Activated CD4-positive, alpha-beta T cell treated with anti-CD3 and anti-CD28 coated beads, Interleukin-2, amount 10 ng/mL, durations not matched to agents 24 days and 14 days (primary cell): ENCODE measurements around the gene SP110. TPM values are rescaled to one million over a fixed set of nuclear protein-coding genes. Genes with fewer than 3 reads are reported as not detected.
A peak's percentile ranks its signal among the peaks of the same experiment; 100 is the strongest.
"Not testable (repeated sequence)": the region's sequence is repeated elsewhere in the genome, so short reads cannot be mapped to it uniquely, and the experiment has no call there.

Experiments
- DNase-seq: peaks from one replicate; pipeline ENCODE4 v3.0.0; 2022
- H3K27ac Mint-ChIP-seq: one replicate; pipeline ENCODE4 v1.8.0; 2022; ENCODE audit warnings: mild to moderate bottlenecking, mixed read lengths
- H3K27me3 Mint-ChIP-seq: one replicate; pipeline ENCODE4 v1.8.0; 2022; ENCODE audit warnings: mixed read lengths
- H3K36me3 Mint-ChIP-seq: one replicate; pipeline ENCODE4 v1.8.0; 2022; ENCODE audit warnings: low read depth, mild to moderate bottlenecking, mixed read lengths
- H3K4me1 Mint-ChIP-seq: one replicate; pipeline ENCODE4 v1.8.0; 2021; ENCODE audit warnings: mixed read lengths
- H3K4me3 Mint-ChIP-seq: one replicate; pipeline ENCODE4 v1.8.0; 2022; ENCODE audit warnings: mild to moderate bottlenecking, moderate library complexity, mixed read lengths
- H3K9me3 Mint-ChIP-seq: one replicate; pipeline ENCODE4 v1.8.0; 2021; ENCODE audit warnings: mixed read lengths
- intact Hi-C: fragments of 100-400 bp; cut with micrococcal nuclease; formaldehyde crosslinking; loops from one replicate; pipeline ENCODE4 v1.15.1; 2023
- total RNA-seq: library from RNA; stranded (reverse); gene quantifications from 2 replicates; pipeline ENCODE4 v1.2.3, GENCODE V29; 2022

Gene SP110
- 137 and 148 TPM in 2 replicates for total RNA-seq

DNA sequence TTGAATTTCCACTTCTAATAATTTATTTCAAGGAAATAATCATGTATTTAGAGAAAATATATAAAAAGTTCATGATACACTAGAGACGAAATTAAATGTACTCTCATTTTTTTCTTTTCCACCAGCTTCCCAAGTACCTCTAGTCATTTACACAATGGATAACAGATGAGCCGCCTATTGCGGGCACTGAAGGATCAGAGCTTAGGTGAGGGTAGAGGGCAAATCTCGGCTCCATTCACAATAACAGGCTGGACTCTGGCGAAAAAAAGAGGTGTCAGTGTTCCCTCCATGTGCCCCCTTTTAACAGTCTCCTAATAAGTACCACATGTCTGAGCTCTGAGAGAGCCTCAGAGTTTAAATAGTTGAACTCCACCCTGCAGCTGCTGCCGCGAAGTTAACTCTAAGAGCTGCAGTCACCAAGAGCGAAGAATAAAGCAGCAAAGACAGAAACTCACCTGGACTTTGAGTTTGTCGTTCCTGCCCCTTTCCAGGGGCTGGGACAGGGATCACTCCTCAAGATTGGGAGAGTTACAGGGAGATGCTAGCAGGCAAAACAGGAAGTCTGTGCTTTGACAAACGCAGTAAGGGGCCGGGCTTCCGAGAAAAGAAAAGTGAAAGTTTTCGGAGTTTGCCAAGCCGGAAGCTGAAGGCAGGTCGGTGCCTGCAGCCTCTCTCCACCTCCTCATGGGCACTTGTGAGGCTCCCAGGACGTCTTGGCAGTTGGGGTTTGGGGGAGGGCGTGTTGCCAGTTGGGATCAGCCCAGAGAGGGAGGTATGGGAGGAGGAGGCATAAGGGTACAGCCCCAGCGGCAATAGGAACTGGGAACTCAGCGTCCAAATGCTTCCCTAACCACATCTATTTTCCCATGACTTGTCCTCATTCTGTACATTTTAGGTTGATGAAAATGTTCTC lies at the start of gene SP110:
TSS of gene SP110 (minus strand) at position 566 of the 913 bp plus-strand sequence. CDS start 3,057 bp downstream, outside the sequence.
- peak; percentile 96 for DNase-seq
- peaks cover 66% of the 10 kb centered on the region for H3K4me1 Mint-ChIP-seq
- no peaks in the 10 kb centered on the region for H3K27me3 Mint-ChIP-seq
- peaks cover 58% of the 10 kb centered on the region for H3K36me3 Mint-ChIP-seq
- peak within 1 kb of the TSS; percentile 98 for H3K4me3 Mint-ChIP-seq
- intact Hi-C loops, result loop anchor here (2.0 to 5.0 kb wide), 5 partner anchors 15 to 578 kb away; partner anchors contain the start of gene SP140L
- peak within 1 kb of the TSS; percentile 98 for H3K27ac Mint-ChIP-seq
- H3K9me3 Mint-ChIP-seq, result peaks cover 4% of the 10 kb centered on the region

- DNase-seq, result peak; percentile 63
- peak overlapping the region; percentile 68 for H3K4me3 Mint-ChIP-seq
Observed at GRCh38 chr2:230268606-230269243, 48.9 kb upstream of the SP110 start.

GRCh38 chr2:230267556-230267955 lies 47.8 kb upstream of the SP110 start:
- Mint-ChIP-seq H3K4me1 (peaks cover 67% of the 10 kb centered on the region), H3K9me3 (peaks cover 28% of the 10 kb centered on the region), H3K27me3 (no peaks in the 10 kb centered on the region), H3K27ac (peak overlapping the region; percentile 61), H3K4me3 (peak overlapping the region; percentile 27), H3K36me3 (peaks cover 87% of the 10 kb centered on the region)
- intact Hi-C loops, result loop anchor here (5.0 kb wide), 3 partner anchors 50 to 390 kb away; no protein-coding TSS in a partner anchor
- no peak for DNase-seq

More at GRCh38 chr2:230268606-230269243, 48.9 kb upstream of the SP110 start:
- intact Hi-C loops, result loop anchor here (1.0 to 5.0 kb wide), 6 partner anchors 14 to 389 kb away; no protein-coding TSS in a partner anchor
- H3K4me1 Mint-ChIP-seq, result peaks cover 63% of the 10 kb centered on the region
- H3K36me3 Mint-ChIP-seq, result peaks cover 91% of the 10 kb centered on the region
- no peaks in the 10 kb centered on the region for H3K27me3 Mint-ChIP-seq
- H3K9me3 Mint-ChIP-seq, result peaks cover 29% of the 10 kb centered on the region
- peak overlapping the region; percentile 80 for H3K27ac Mint-ChIP-seq

GRCh38 chr2:230267059-230267458 lies 47.3 kb upstream of the SP110 start:
- Mint-ChIP-seq H3K27me3 (no peaks in the 10 kb centered on the region), H3K4me3 (no peak overlapping the region), H3K36me3 (peaks cover 87% of the 10 kb centered on the region), H3K4me1 (peaks cover 70% of the 10 kb centered on the region), H3K27ac (peak overlapping the region; percentile 61), H3K9me3 (peaks cover 24% of the 10 kb centered on the region)
- intact Hi-C loops, result loop anchor here (5.0 kb wide), 3 partner anchors 50 to 390 kb away; no protein-coding TSS in a partner anchor
- no peak for DNase-seq

- Mint-ChIP-seq H3K36me3 (peaks cover 87% of the 10 kb centered on the region), H3K4me1 (peaks cover 72% of the 10 kb centered on the region), H3K27me3 (no peaks in the 10 kb centered on the region), H3K9me3 (peaks cover 25% of the 10 kb centered on the region), H3K4me3 (no peak overlapping the region), H3K27ac (peak overlapping the region; percentile 25)
- intact Hi-C loops, result loop anchor here (5.0 kb wide), 3 partner anchors 51 to 391 kb away; no protein-coding TSS in a partner anchor
- no peak for DNase-seq
Observed at GRCh38 chr2:230266638-230267037, 46.9 kb upstream of the SP110 start.

DNA sequence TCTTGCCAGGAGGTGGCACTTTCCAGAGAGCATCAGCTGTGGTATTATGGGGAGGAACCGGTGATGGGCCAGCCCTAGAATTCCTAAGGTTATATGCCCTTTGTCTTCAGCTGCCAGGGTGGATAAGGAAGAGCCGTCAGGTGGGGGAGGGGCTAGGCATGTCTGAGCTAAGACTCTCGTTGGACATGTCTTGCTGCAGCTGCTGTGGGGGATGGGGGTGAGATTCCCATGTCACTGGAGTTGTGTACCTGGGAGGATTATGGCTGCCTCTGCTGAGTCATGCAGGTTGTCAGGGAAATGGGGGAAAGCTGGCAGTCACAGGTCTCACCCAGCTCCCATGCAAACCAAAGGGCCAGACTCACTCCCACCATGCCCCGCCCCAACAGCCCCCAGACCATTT lies 45.2 kb upstream of the SP110 start:
- intact Hi-C loops, result loop anchor here (5.0 kb wide), 3 partner anchors 52 to 392 kb away; no protein-coding TSS in a partner anchor
- H3K4me3 Mint-ChIP-seq, H3K27me3 Mint-ChIP-seq, DNase-seq: not testable (repeated sequence)
- peaks cover 80% of the 10 kb centered on the region for H3K4me1 Mint-ChIP-seq
- H3K36me3 Mint-ChIP-seq, result peaks cover 89% of the 10 kb centered on the region
- peaks cover 25% of the 10 kb centered on the region for H3K9me3 Mint-ChIP-seq
- H3K27ac Mint-ChIP-seq, result peak overlapping the region; percentile 31

DNA sequence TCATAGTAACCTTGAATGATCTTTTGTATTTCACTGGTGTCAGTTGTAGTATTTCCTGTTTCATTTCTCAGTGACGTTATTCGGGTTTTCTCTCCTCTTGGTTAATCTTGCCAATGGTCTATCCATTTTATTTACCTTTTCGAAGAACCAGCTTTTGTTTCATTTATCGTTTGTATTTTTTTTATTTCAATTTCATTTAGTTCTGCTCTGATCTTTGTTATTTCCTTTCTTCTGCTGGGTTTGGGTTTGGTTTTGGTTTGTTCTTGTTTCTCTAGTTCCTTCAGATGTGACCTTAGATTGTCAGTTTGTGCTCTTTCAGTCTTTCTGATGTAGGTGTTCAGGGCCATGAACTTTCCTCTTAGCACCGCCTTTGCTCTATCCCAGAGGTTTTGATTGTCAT lies 42.5 kb upstream of the SP110 start:
- Mint-ChIP-seq H3K4me3 (peak overlapping the region; percentile 66), H3K36me3 (peaks cover 87% of the 10 kb centered on the region), H3K27ac (peak overlapping the region; percentile 85), H3K4me1 (peaks cover 65% of the 10 kb centered on the region), H3K27me3 (no peaks in the 10 kb centered on the region), H3K9me3 (peaks cover 27% of the 10 kb centered on the region)
- intact Hi-C loops, result loop anchor here (1.0 kb wide), 1 partner anchor 8 kb away; no protein-coding TSS in a partner anchor
- peak; percentile 64 for DNase-seq

- Mint-ChIP-seq H3K4me3 (no peak overlapping the region), H3K9me3 (peaks cover 18% of the 10 kb centered on the region), H3K27ac (no peak overlapping the region), H3K36me3 (peaks cover 62% of the 10 kb centered on the region), H3K27me3 (no peaks in the 10 kb centered on the region), H3K4me1 (peaks cover 51% of the 10 kb centered on the region)
- intact Hi-C loops, result loop anchor here (10.0 kb wide), 1 partner anchor 356 kb away; no protein-coding TSS in a partner anchor
- no peak for DNase-seq
Observed at GRCh38 chr2:230258483-230258882, 38.7 kb upstream of the SP110 start.

DNA sequence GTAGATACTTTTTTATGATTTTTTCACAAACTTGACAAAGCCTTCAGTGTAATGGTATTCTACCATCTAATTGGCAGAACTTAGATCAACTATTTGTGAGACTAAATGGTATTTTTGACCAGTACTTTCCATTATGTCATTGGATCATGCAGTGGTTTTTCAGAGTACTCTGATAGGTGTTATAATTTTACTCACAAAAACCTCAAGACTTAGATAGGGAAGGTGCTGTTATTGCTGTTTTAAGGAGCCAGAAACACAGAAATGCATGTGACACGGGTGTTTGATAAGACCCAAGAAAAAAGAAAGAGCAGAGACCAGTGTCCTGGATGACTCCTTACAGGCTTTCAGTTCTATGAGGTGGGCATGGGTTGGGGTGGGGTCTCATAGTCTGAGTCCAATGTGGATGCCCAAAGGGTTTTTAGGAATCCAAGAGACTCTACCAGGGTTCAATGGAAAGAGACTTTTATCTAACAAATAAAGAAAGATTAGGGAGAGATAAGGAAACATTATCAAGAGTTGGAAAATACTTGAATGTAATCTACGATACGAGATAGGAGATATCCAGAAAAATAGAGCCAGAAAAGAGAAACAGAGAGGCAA lies 37.0 kb upstream of the SP110 start:
- Mint-ChIP-seq H3K4me1 (peaks cover 36% of the 10 kb centered on the region), H3K4me3 (peak overlapping the region; percentile 39), H3K27ac (peak overlapping the region; percentile 87), H3K9me3 (peaks cover 14% of the 10 kb centered on the region), H3K27me3 (no peaks in the 10 kb centered on the region), H3K36me3 (peaks cover 49% of the 10 kb centered on the region)
- intact Hi-C loops, result loop anchor here (10.0 kb wide), 1 partner anchor 358 kb away; no protein-coding TSS in a partner anchor
- peak; percentile 54 for DNase-seq

DNA sequence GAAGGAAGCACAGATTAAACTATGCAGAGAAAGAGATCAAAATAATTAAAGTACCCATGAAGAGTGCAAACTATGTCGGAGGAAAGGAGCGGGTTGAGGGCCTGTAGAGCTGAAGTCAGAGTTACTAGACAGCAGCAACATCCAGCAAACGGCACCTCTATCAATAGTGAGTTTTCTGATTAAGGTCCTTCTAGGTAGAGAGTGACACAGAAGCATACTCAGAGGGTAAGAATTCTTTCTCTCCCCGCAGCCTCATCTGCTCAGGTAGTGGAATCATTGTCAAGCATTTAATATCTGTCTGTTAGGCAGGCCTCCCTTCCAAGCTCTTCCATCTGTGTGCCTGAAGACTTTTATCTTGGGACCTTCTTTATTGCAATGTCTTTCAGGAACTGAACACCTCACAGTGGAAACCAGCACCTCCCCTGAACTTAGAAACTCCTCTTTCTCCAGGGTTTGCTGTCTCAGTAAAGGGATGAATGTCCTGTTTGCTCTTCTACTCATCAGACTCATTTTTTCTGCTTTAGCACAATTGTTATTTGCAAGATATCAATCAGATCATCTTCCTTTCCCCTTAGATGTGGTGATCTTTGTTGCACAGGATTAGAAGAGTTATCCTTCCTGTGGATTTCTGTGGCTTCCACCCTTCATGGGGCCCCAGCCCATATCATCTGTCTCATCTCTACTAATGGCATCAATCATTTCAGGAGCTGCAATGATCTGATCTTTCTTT lies 34.5 kb upstream of the SP110 start:
- peak; percentile 80 for DNase-seq
- no peaks in the 10 kb centered on the region for H3K27me3 Mint-ChIP-seq
- H3K9me3 Mint-ChIP-seq, result no peaks in the 10 kb centered on the region
- peaks cover 33% of the 10 kb centered on the region for H3K36me3 Mint-ChIP-seq
- H3K4me1 Mint-ChIP-seq, result peaks cover 18% of the 10 kb centered on the region
- H3K27ac Mint-ChIP-seq, result no peak overlapping the region
- no peak overlapping the region for H3K4me3 Mint-ChIP-seq
- intact Hi-C loops, result loop anchor here (1.0 to 10.0 kb wide), 11 partner anchors 8 to 543 kb away; partner anchors contain the start of genes SP100 and SP140

DNA sequence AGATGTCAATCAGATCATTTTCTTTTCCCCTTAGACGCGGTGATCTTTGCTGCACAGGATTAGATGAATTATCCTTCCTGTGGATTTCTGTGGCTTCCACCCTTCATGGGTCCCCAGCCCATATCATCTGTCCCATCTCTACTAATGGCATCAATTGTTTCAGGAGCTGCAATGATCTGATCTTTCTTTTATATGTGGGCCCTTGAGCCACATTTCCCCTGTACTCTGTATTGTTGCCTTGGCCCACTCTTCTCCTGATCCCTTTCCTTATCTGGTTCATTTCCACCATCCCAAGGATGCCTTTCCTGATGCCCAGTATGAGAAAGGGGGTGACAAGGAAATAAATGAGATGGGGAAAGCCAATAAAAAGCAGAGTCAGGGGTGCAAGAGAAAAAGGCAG lies 30.4 kb upstream of the SP110 start:
- peaks cover 3% of the 10 kb centered on the region for H3K4me1 Mint-ChIP-seq

DNA sequence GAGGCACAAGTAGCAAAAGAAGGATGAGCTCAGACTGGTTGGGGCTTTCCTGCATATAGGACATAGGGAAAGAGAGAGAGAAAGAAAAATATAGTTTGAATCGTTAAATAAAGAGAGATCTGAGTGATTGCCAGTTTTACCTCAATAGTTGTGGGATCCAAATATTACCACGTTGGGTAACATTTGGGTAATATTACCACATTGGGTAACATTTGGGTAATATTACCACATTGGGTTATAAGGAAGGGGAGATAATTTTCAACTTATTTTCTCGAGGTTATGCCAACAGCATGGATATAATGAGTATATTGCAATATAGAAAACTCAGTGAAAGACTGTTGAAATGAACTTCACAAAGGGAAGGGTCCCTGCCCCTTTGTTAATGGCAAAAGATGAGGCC lies 26.4 kb upstream of the SP110 start:
- no peak for DNase-seq
- intact Hi-C loops, result no loop called here
- H3K4me3 Mint-ChIP-seq, result no peak overlapping the region
- H3K36me3 Mint-ChIP-seq, result peaks cover 26% of the 10 kb centered on the region
- peaks cover 11% of the 10 kb centered on the region for H3K4me1 Mint-ChIP-seq
- no peaks in the 10 kb centered on the region for H3K27me3 Mint-ChIP-seq
- peaks cover 8% of the 10 kb centered on the region for H3K9me3 Mint-ChIP-seq
- no peak overlapping the region for H3K27ac Mint-ChIP-seq

More for the DNA sequence above, 30.4 kb upstream of the SP110 start:
- intact Hi-C loops, result loop anchor here (10.0 kb wide), 1 partner anchor 365 kb away; no protein-coding TSS in a partner anchor
- Mint-ChIP-seq H3K4me3 (no peak overlapping the region), H3K36me3 (peaks cover 6% of the 10 kb centered on the region), H3K27me3 (no peaks in the 10 kb centered on the region), H3K9me3 (no peaks in the 10 kb centered on the region), H3K27ac (no peak overlapping the region)
- DNase-seq, result no peak
